ENCODE measurements around the gene TBC1D2B.

Gene TBC1D2B

GRCh38 chr15:77992356-77993222 is 84.9 kb downstream of the TBC1D2B start:
- TF ChIP-seq ZNF274 (IDR thresholded peaks at IDR 0.05; ENCODE audit: low read length) = no peak
- no peak for TF ChIP-seq ZNF274 (tag by site-specific recombination; IDR thresholded peaks at IDR 0.05; ENCODE audit: borderline replicate concordance)
- TF ChIP-seq, protein P1, sequence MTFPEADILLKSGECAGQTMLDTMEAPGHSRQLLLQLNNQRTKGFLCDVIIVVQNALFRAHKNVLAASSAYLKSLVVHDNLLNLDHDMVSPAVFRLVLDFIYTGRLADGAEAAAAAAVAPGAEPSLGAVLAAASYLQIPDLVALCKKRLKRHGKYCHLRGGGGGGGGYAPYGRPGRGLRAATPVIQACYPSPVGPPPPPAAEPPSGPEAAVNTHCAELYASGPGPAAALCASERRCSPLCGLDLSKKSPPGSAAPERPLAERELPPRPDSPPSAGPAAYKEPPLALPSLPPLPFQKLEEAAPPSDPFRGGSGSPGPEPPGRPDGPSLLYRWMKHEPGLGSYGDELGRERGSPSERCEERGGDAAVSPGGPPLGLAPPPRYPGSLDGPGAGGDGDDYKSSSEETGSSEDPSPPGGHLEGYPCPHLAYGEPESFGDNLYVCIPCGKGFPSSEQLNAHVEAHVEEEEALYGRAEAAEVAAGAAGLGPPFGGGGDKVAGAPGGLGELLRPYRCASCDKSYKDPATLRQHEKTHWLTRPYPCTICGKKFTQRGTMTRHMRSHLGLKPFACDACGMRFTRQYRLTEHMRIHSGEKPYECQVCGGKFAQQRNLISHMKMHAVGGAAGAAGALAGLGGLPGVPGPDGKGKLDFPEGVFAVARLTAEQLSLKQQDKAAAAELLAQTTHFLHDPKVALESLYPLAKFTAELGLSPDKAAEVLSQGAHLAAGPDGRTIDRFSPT (tag by site-specific recombination; IDR thresholded peaks at IDR 0.05) = 0 out of 2 replicates have a peak, but pooled peaks have one; percentile 14
- TF ChIP-seq KLF8 (tag by site-specific recombination; IDR thresholded peaks at IDR 0.05) = 0 out of 2 replicates have a peak, but pooled peaks have one; percentile 15
- no peak for TF ChIP-seq ZNF473 (tag by site-specific recombination; IDR thresholded peaks at IDR 0.05)
- no peak for TF ChIP-seq ZNF391 (tag by site-specific recombination; IDR thresholded peaks at IDR 0.05; ENCODE audit: borderline replicate concordance, low read depth)
- TF ChIP-seq KLF1 (tag by site-specific recombination; IDR thresholded peaks at IDR 0.05) = no peak
- no peak for TF ChIP-seq SP2 (tag by site-specific recombination; IDR thresholded peaks at IDR 0.05)
- TF ChIP-seq ZNF548 (tag by site-specific recombination; IDR thresholded peaks at IDR 0.05) = no peak
- TF ChIP-seq ZNF114 (tag by site-specific recombination; IDR thresholded peaks at IDR 0.05) = no peak
- TF ChIP-seq, protein P2, sequence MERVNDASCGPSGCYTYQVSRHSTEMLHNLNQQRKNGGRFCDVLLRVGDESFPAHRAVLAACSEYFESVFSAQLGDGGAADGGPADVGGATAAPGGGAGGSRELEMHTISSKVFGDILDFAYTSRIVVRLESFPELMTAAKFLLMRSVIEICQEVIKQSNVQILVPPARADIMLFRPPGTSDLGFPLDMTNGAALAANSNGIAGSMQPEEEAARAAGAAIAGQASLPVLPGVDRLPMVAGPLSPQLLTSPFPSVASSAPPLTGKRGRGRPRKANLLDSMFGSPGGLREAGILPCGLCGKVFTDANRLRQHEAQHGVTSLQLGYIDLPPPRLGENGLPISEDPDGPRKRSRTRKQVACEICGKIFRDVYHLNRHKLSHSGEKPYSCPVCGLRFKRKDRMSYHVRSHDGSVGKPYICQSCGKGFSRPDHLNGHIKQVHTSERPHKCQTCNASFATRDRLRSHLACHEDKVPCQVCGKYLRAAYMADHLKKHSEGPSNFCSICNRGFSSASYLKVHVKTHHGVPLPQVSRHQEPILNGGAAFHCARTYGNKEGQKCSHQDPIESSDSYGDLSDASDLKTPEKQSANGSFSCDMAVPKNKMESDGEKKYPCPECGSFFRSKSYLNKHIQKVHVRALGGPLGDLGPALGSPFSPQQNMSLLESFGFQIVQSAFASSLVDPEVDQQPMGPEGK (tag by site-specific recombination; IDR thresholded peaks at IDR 0.05) = 0 out of 2 replicates have a peak, but pooled peaks have one; percentile 28
- no peak for TF ChIP-seq HOXD13 (CRISPR knock-in tag; IDR thresholded peaks at IDR 0.05; ENCODE audit: borderline replicate concordance)
- no peak for TF ChIP-seq ZBTB48 (tag by site-specific recombination; IDR thresholded peaks at IDR 0.05)
- TF ChIP-seq ZNF211 (tag by site-specific recombination; IDR thresholded peaks at IDR 0.05; ENCODE audit: low read depth) = no peak
- no peak for TF ChIP-seq EGR2 (tag by site-specific recombination; IDR thresholded peaks at IDR 0.05; ENCODE audit: low read depth)
- no peak for TF ChIP-seq ZNF37A (tag by site-specific recombination; IDR thresholded peaks at IDR 0.05)
- TF ChIP-seq ZSCAN23 (tag by site-specific recombination; IDR thresholded peaks at IDR 0.05) = no peak
- no peak for TF ChIP-seq ZBTB8A (tag by site-specific recombination; IDR thresholded peaks at IDR 0.05)
- TF ChIP-seq, protein P3, sequence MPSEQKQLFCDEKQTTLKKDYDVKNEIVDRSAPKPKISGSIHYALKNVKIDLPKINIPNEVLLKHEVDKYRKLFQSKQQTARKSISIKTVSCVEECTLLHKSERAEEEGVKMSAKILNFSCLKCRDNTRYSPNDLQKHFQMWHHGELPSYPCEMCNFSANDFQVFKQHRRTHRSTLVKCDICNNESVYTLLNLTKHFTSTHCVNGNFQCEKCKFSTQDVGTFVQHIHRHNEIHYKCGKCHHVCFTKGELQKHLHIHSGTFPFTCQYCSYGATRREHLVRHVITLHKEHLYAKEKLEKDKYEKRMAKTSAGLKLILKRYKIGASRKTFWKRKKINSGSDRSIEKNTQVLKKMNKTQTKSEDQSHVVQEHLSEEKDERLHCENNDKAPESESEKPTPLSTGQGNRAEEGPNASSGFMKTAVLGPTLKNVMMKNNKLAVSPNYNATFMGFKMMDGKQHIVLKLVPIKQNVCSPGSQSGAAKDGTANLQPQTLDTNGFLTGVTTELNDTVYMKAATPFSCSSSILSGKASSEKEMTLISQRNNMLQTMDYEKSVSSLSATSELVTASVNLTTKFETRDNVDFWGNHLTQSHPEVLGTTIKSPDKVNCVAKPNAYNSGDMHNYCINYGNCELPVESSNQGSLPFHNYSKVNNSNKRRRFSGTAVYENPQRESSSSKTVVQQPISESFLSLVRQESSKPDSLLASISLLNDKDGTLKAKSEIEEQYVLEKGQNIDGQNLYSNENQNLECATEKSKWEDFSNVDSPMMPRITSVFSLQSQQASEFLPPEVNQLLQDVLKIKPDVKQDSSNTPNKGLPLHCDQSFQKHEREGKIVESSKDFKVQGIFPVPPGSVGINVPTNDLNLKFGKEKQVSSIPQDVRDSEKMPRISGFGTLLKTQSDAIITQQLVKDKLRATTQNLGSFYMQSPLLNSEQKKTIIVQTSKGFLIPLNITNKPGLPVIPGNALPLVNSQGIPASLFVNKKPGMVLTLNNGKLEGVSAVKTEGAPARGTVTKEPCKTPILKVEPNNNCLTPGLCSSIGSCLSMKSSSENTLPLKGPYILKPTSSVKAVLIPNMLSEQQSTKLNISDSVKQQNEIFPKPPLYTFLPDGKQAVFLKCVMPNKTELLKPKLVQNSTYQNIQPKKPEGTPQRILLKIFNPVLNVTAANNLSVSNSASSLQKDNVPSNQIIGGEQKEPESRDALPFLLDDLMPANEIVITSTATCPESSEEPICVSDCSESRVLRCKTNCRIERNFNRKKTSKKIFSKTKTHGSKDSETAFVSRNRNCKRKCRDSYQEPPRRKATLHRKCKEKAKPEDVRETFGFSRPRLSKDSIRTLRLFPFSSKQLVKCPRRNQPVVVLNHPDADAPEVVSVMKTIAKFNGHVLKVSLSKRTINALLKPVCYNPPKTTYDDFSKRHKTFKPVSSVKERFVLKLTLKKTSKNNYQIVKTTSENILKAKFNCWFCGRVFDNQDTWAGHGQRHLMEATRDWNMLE (tag by site-specific recombination; conservative IDR thresholded peaks at IDR 0.05; ENCODE audit: low read depth) = no peak
- ChIA-PET CTCF (interaction anchor here (0.5 to 0.9 kb wide), 3 partner anchors 33 to 203 kb away, joined by 3 to 4 read pairs (median 4); no protein-coding TSS in a partner anchor), POLR2A (no interaction called here)
- no peak overlapping the region for H3K27ac ChIP-seq (ENCODE audit: extremely low read depth, low read depth, low read length)
- no peaks in the 10 kb centered on the region for H3K9me3 ChIP-seq (ENCODE audit: control insufficient read depth, insufficient read depth, low read depth, low read length)
- H3K4me1 ChIP-seq (ENCODE audit: control insufficient read depth, insufficient read depth, low read length) = no peaks in the 10 kb centered on the region
- H3K36me3 ChIP-seq (ENCODE audit: control insufficient read depth in 2 of 2, insufficient read depth in 1 of 2, low read length in 2 of 2) = peaks cover 0 to 4% of the 10 kb centered on the region in 2 experiments; a peak in 1 of 3 replicates
- H3K4me3 ChIP-seq (ENCODE audit: low read depth, low read length) = no peak overlapping the region

Measured in HEK293 (cell line).